Gastroesophageal sphincter (tissue), 4 donors: ENCODE measurements around the gene HACD4. TPM values are rescaled to one million over a fixed set of nuclear protein-coding genes. Genes with fewer than 3 reads are reported as not detected.

Source experiments
- ATAC-seq: fragments of 150-250 bp; one replicate; pipeline ENCODE4 v1.9.1; 2016; ENCODE audit warnings: mild to moderate bottlenecking, moderate library complexity
- H3K27ac ChIP-seq, 4 donors: fragments of 200-600 bp; sonication (generic) in 3 of 4; 1 replicate in 3 of 4; 2 replicates in 1 of 4; pipeline ENCODE4 v1.5.1; 2016 to 2019
- H3K27me3 ChIP-seq: fragments of 200-600 bp; sonication (generic); one replicate; pipeline ENCODE4 v1.5.1; 2019
- H3K36me3 ChIP-seq, 2 donors: fragments of 200-600 bp; sonication (generic); one replicate each; pipeline ENCODE4 v1.5.1; 2019; ENCODE audit warnings: control low read depth in 1 of 2
- H3K4me1 ChIP-seq, 3 donors: fragments of 200-600 bp; sonication (generic); 1 replicate in 2 of 3; 2 replicates in 1 of 3; pipeline ENCODE4 v1.5.1; 2016 to 2019; ENCODE audit warnings: control low read depth in 2 of 3
- H3K4me3 ChIP-seq, 2 donors: fragments of 200-600 bp; sonication (generic); one replicate each; pipeline ENCODE4 v1.5.1; 2019; ENCODE audit warnings: mild to moderate bottlenecking in 1 of 2, moderate library complexity in 1 of 2
- H3K9me3 ChIP-seq, 3 donors: fragments of 200-600 bp; sonication (generic); one replicate each; pipeline ENCODE4 v1.5.1; 2017 to 2019; ENCODE audit warnings: control low read depth in 2 of 3
- EP300 ChIP-seq: sonication (generic); formaldehyde crosslinking; IDR thresholded peaks from one replicate; pipeline ENCODE4 v1.6.1; 2017; ENCODE audit warnings: antibody characterized with exemption, mild to moderate bottlenecking
- POLR2A ChIP-seq, 2 donors: fragments of 450-650 bp; IDR thresholded peaks; one replicate each; pipeline ENCODE4 v1.6.1; 2017; ENCODE audit warnings: antibody characterized with exemption in 2 of 2, mild to moderate bottlenecking in 2 of 2, moderate library complexity in 1 of 2
- POLR2AphosphoS5 ChIP-seq: sonication (generic); formaldehyde crosslinking; IDR thresholded peaks from one replicate; pipeline ENCODE4 v1.6.1; 2017; ENCODE audit warnings: antibody characterized with exemption
- WGBS, 2 donors: methylation state at CpG; one replicate each; pipeline ENCODE4 v1.1.5; 2018; ENCODE audit warnings: low coverage in 1 of 2; 5-methylcytosine and 5-hydroxymethylcytosine counted together
- total RNA-seq, 4 donors: library from RNA; depleted of rRNA; stranded (reverse); fragments of >200 nt; gene quantifications; one replicate each; pipeline ENCODE4 v1.1.0, GENCODE V29; 2016
- TF ChIP-seq, protein P1 (sequence below), 4 experiments: fragments of 200-600 bp in 2 of 4; fragments of 450-650 bp in 2 of 4; sonication (generic) in 1 of 4; IDR thresholded peaks; one replicate each; pipeline ENCODE4 v1.5.1; 2017 to 2019; ENCODE audit warnings: antibody characterized with exemption in 4 of 4, mild to moderate bottlenecking in 2 of 4, moderate library complexity in 2 of 4

The HACD4 gene
- total RNA-seq, 4 donors from 2014 or later, result 9.8 to 23.9 (median 16.9) TPM

DNA sequence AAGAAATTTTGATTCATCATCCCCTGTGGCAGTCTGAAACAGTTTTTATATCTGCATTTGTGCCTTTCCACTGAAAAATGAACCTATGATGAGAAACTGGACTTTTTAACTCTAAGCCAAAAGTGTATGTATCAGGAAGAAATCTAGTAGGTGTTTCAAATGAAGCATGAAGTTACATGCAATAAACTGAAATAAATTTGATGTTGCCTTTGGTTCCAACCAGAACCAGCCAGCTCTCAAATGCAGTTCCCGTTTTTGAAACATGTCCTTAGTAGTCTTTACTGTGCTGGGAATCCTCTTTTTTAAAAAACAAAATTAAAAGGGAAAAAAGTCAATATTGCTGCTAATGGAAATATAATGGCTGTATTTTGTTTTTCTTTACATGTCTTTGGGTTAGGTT is 43.9 kb downstream of the HACD4 start:
- Histone ChIP-seq H3K9me3 (no peaks in the 10 kb centered on the region), H3K4me3 (no peak overlapping the region), H3K27ac (no peak overlapping the region), H3K36me3 (peaks cover 0 to 9% of the 10 kb centered on the region in 2 donors), H3K4me1 (peaks cover 3 to 43% (median 9%) of the 10 kb centered on the region in 3 donors), H3K27me3 (no peaks in the 10 kb centered on the region)
- ATAC-seq, result no peak
- 65 to 80% methylated on average over 1 of the region's 1 CpG for WGBS, 2 donors
- TF ChIP-seq POLR2AphosphoS5 (no peak), EP300 (no peak), POLR2A (IDR thresholded peaks at IDR 0.05) (no peak)
- TF ChIP-seq, protein P1, sequence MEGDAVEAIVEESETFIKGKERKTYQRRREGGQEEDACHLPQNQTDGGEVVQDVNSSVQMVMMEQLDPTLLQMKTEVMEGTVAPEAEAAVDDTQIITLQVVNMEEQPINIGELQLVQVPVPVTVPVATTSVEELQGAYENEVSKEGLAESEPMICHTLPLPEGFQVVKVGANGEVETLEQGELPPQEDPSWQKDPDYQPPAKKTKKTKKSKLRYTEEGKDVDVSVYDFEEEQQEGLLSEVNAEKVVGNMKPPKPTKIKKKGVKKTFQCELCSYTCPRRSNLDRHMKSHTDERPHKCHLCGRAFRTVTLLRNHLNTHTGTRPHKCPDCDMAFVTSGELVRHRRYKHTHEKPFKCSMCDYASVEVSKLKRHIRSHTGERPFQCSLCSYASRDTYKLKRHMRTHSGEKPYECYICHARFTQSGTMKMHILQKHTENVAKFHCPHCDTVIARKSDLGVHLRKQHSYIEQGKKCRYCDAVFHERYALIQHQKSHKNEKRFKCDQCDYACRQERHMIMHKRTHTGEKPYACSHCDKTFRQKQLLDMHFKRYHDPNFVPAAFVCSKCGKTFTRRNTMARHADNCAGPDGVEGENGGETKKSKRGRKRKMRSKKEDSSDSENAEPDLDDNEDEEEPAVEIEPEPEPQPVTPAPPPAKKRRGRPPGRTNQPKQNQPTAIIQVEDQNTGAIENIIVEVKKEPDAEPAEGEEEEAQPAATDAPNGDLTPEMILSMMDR (IDR thresholded peaks at IDR 0.05), result no peak

- peaks cover 0 to 8% of the 10 kb centered on the region in 2 donors for H3K36me3 ChIP-seq
- no peaks in the 10 kb centered on the region for H3K27me3 ChIP-seq
- 100% methylated on average over 2 of the region's 6 CpGs; no CpG with 5 or more reads in 1 of the 2 donors for WGBS, 2 donors
- H3K27ac ChIP-seq, result no peak overlapping the region
- H3K9me3 ChIP-seq, result no peaks in the 10 kb centered on the region
- H3K4me3 ChIP-seq, result no peak overlapping the region
- H3K4me1 ChIP-seq, result peaks cover 11 to 58% (median 11%) of the 10 kb centered on the region in 3 donors
- ATAC-seq, result no peak
- TF ChIP-seq POLR2A (IDR thresholded peaks at IDR 0.05) (no peak), EP300 (no peak), POLR2AphosphoS5 (no peak)
- TF ChIP-seq, protein P1 (IDR thresholded peaks at IDR 0.05), result no peak
Measured at GRCh38 chr9:20985851-20986600, 45.4 kb downstream of the HACD4 start.

- no peaks in the 10 kb centered on the region for H3K27me3 ChIP-seq
- H3K4me1 ChIP-seq, result peaks cover 15 to 65% (median 18%) of the 10 kb centered on the region in 3 donors
- 44 to 56% methylated on average over 2 to 3 of the region's 3 CpGs for WGBS, 2 donors
- no peaks in the 10 kb centered on the region for H3K36me3 ChIP-seq
- no peaks in the 10 kb centered on the region for H3K9me3 ChIP-seq
- H3K4me3 ChIP-seq, result no peak overlapping the region
- no peak for TF ChIP-seq POLR2AphosphoS5
- TF ChIP-seq, protein P1 (IDR thresholded peaks at IDR 0.05), result no peak
- TF ChIP-seq EP300, result no peak
- TF ChIP-seq POLR2A (IDR thresholded peaks at IDR 0.05), result no peak
- no peak for ATAC-seq
- peak overlapping the region in 1 of 4 donors; percentile 83 for H3K27ac ChIP-seq
Measured at GRCh38 chr9:20984506-20984905, 46.9 kb downstream of the HACD4 start.

- peaks cover 12 to 61% (median 18%) of the 10 kb centered on the region in 3 donors for H3K4me1 ChIP-seq
- ATAC-seq, result peak; percentile 73
- peaks cover 0 to 9% of the 10 kb centered on the region in 2 donors for H3K36me3 ChIP-seq
- H3K27ac ChIP-seq, result peak overlapping the region; percentile 78 to 88 (median 82)
- no peaks in the 10 kb centered on the region for H3K9me3 ChIP-seq
- TF ChIP-seq, protein P1 (IDR thresholded peaks at IDR 0.05), result no peak
- peak; percentile 67 for TF ChIP-seq POLR2AphosphoS5
- WGBS, 2 donors, result 10 to 17% methylated on average over 2 of the region's 2 CpGs
- no peak overlapping the region for H3K4me3 ChIP-seq
- H3K27me3 ChIP-seq, result no peaks in the 10 kb centered on the region
Measured at GRCh38 chr9:20981486-20981885, 50.0 kb downstream of the HACD4 start.
